Activated CD4-positive, alpha-beta T cell treated with anti-CD3 and anti-CD28 coated beads for 1 hour (primary cell): ENCODE data around the gene RET.

ENCODE experiments used
- DNase-seq: peaks from one replicate; pipeline ENCODE4 v3.0.0-alpha.2; 2020

The RET gene

GRCh38 chr10:43177595-43177994, 100.7 kb downstream of the RET start:
- DNase-seq: no peak
